ENCODE results near the gene TRAF5.
"Not testable (repeated sequence)": the region's sequence is repeated elsewhere in the genome, so short reads cannot be mapped to it uniquely, and the experiment has no call there.

TRAF5 gene

GRCh38 chr1:211378844-211379243, 52.2 kb downstream of the TRAF5 start:
- no peak for DNase-seq (ENCODE audit: low spot score)

- no peak for DNase-seq (ENCODE audit: low spot score)
Measured at GRCh38 chr1:211379446-211379845, 52.8 kb downstream of the TRAF5 start.

- no peak for DNase-seq (ENCODE audit: low spot score)
Measured at GRCh38 chr1:211381481-211382181, 55.0 kb downstream of the TRAF5 start.

- DNase-seq (ENCODE audit: low spot score): no peak
Measured at GRCh38 chr1:211382182-211382713, 55.6 kb downstream of the TRAF5 start.

GRCh38 chr1:211382714-211383480, 56.3 kb downstream of the TRAF5 start:
- peak; percentile 61 for DNase-seq (ENCODE audit: low spot score)

GRCh38 chr1:211384524-211384923, 57.9 kb downstream of the TRAF5 start:
- no peak for DNase-seq (ENCODE audit: low spot score)

GRCh38 chr1:211386921-211387320, 60.3 kb downstream of the TRAF5 start:
- no peak for DNase-seq (ENCODE audit: low spot score)

- DNase-seq (ENCODE audit: low spot score): not testable (repeated sequence)
Measured at GRCh38 chr1:211390829-211391228, 64.2 kb downstream of the TRAF5 start.

- no peak for DNase-seq (ENCODE audit: low spot score)
Measured at GRCh38 chr1:211393203-211393602, 66.6 kb downstream of the TRAF5 start.

GRCh38 chr1:211398266-211398930, 71.8 kb downstream of the TRAF5 start:
- DNase-seq (ENCODE audit: low spot score): not testable (repeated sequence)

- not testable (repeated sequence) for DNase-seq (ENCODE audit: low spot score)
Measured at GRCh38 chr1:211399851-211400393, 73.3 kb downstream of the TRAF5 start.

GRCh38 chr1:211401751-211402150, 75.1 kb downstream of the TRAF5 start:
- not testable (repeated sequence) for DNase-seq (ENCODE audit: low spot score)

- not testable (repeated sequence) for DNase-seq (ENCODE audit: low spot score)
Measured at GRCh38 chr1:211406086-211406485, 79.5 kb downstream of the TRAF5 start.

- DNase-seq (ENCODE audit: low spot score): not testable (repeated sequence)
Measured at GRCh38 chr1:211407749-211408148, 81.1 kb downstream of the TRAF5 start.

- DNase-seq (ENCODE audit: low spot score): no peak
Measured at GRCh38 chr1:211411639-211412038, 85.0 kb downstream of the TRAF5 start.

- no peak for DNase-seq (ENCODE audit: low spot score)
Measured at GRCh38 chr1:211415700-211416099, 89.1 kb downstream of the TRAF5 start.

- DNase-seq (ENCODE audit: low spot score): not testable (repeated sequence)
Measured at GRCh38 chr1:211416246-211416627, 89.6 kb downstream of the TRAF5 start.

- not testable (repeated sequence) for DNase-seq (ENCODE audit: low spot score)
Measured at GRCh38 chr1:211416628-211417323, 90.1 kb downstream of the TRAF5 start.

- no peak for DNase-seq (ENCODE audit: low spot score)
Measured at GRCh38 chr1:211420389-211420788, 93.8 kb downstream of the TRAF5 start.

GRCh38 chr1:211420845-211421454, 94.3 kb downstream of the TRAF5 start:
- DNase-seq (ENCODE audit: low spot score): no peak

- no peak for DNase-seq (ENCODE audit: low spot score)
Measured at GRCh38 chr1:211424018-211424417, 97.4 kb downstream of the TRAF5 start.
